ENCODE results near the gene CCDC102B.

Gene CCDC102B

GRCh38 chr18:68817584-68817983, 19.7 kb downstream of the CCDC102B start:
- in situ Hi-C loops (cut with HindIII; ENCODE audit: low pct_ligation_motif_present, low pct_unique_long_range_greater_than_20kb, low sequenced_read_pairs): no loop called here
- DNase-seq: no peak

GRCh38 chr18:68818584-68818983, 20.7 kb downstream of the CCDC102B start:
- no peak for DNase-seq
- in situ Hi-C loops (cut with HindIII; ENCODE audit: low pct_ligation_motif_present, low pct_unique_long_range_greater_than_20kb, low sequenced_read_pairs): no loop called here

GRCh38 chr18:68822926-68823325, 25.0 kb downstream of the CCDC102B start:
- in situ Hi-C loops (cut with HindIII; ENCODE audit: low pct_ligation_motif_present, low pct_unique_long_range_greater_than_20kb, low sequenced_read_pairs): no loop called here
- no peak for DNase-seq

- in situ Hi-C loops (cut with HindIII; ENCODE audit: low pct_ligation_motif_present, low pct_unique_long_range_greater_than_20kb, low sequenced_read_pairs): no loop called here
- no peak for DNase-seq
These were observed 28.2 kb downstream of the CCDC102B start for GRCh38 chr18:68826121-68826520.

- no peak for DNase-seq
- in situ Hi-C loops (cut with HindIII; ENCODE audit: low pct_ligation_motif_present, low pct_unique_long_range_greater_than_20kb, low sequenced_read_pairs): no loop called here
These were observed 32.6 kb downstream of the CCDC102B start for GRCh38 chr18:68830256-68831045.

GRCh38 chr18:68833756-68834155, 35.9 kb downstream of the CCDC102B start:
- in situ Hi-C loops (cut with HindIII; ENCODE audit: low pct_ligation_motif_present, low pct_unique_long_range_greater_than_20kb, low sequenced_read_pairs): no loop called here
- no peak for DNase-seq

- in situ Hi-C loops (cut with HindIII; ENCODE audit: low pct_ligation_motif_present, low pct_unique_long_range_greater_than_20kb, low sequenced_read_pairs): no loop called here
- DNase-seq: no peak
These were observed 40.0 kb downstream of the CCDC102B start for GRCh38 chr18:68837665-68838451.

GRCh38 chr18:68839701-68840100, 41.8 kb downstream of the CCDC102B start:
- in situ Hi-C loops (cut with HindIII; ENCODE audit: low pct_ligation_motif_present, low pct_unique_long_range_greater_than_20kb, low sequenced_read_pairs): no loop called here
- no peak for DNase-seq

- in situ Hi-C loops (cut with HindIII; ENCODE audit: low pct_ligation_motif_present, low pct_unique_long_range_greater_than_20kb, low sequenced_read_pairs): no loop called here
- DNase-seq: peak; percentile 66
These were observed 42.8 kb downstream of the CCDC102B start for GRCh38 chr18:68840554-68841263.

- peak; percentile 3 for DNase-seq
- in situ Hi-C loops (cut with HindIII; ENCODE audit: low pct_ligation_motif_present, low pct_unique_long_range_greater_than_20kb, low sequenced_read_pairs): no loop called here
These were observed 43.4 kb downstream of the CCDC102B start for GRCh38 chr18:68841301-68841700.

- DNase-seq: no peak
- in situ Hi-C loops (cut with HindIII; ENCODE audit: low pct_ligation_motif_present, low pct_unique_long_range_greater_than_20kb, low sequenced_read_pairs): no loop called here
These were observed 45.1 kb downstream of the CCDC102B start for GRCh38 chr18:68842951-68843350.

- in situ Hi-C loops (cut with HindIII; ENCODE audit: low pct_ligation_motif_present, low pct_unique_long_range_greater_than_20kb, low sequenced_read_pairs): no loop called here
These were observed 45.7 kb downstream of the CCDC102B start for GRCh38 chr18:68843473-68844089.

GRCh38 chr18:68847219-68847837, 49.4 kb downstream of the CCDC102B start:
- DNase-seq: peak; percentile 24
- in situ Hi-C loops (cut with HindIII; ENCODE audit: low pct_ligation_motif_present, low pct_unique_long_range_greater_than_20kb, low sequenced_read_pairs): no loop called here

More at GRCh38 chr18:68843473-68844089, 45.7 kb downstream of the CCDC102B start:
- no peak for DNase-seq

- no peak for DNase-seq
- in situ Hi-C loops (cut with HindIII; ENCODE audit: low pct_ligation_motif_present, low pct_unique_long_range_greater_than_20kb, low sequenced_read_pairs): no loop called here
These were observed 50.4 kb downstream of the CCDC102B start for GRCh38 chr18:68848242-68848641.

- in situ Hi-C loops (cut with HindIII; ENCODE audit: low pct_ligation_motif_present, low pct_unique_long_range_greater_than_20kb, low sequenced_read_pairs): no loop called here
- DNase-seq: no peak
These were observed 57.0 kb downstream of the CCDC102B start for GRCh38 chr18:68854786-68855391.

GRCh38 chr18:68855491-68855890, 57.6 kb downstream of the CCDC102B start:
- in situ Hi-C loops (cut with HindIII; ENCODE audit: low pct_ligation_motif_present, low pct_unique_long_range_greater_than_20kb, low sequenced_read_pairs): no loop called here
- DNase-seq: no peak

- in situ Hi-C loops (cut with HindIII; ENCODE audit: low pct_ligation_motif_present, low pct_unique_long_range_greater_than_20kb, low sequenced_read_pairs): no loop called here
- no peak for DNase-seq
These were observed 63.5 kb downstream of the CCDC102B start for GRCh38 chr18:68861365-68861764.

- in situ Hi-C loops (cut with HindIII; ENCODE audit: low pct_ligation_motif_present, low pct_unique_long_range_greater_than_20kb, low sequenced_read_pairs): no loop called here
These were observed 67.1 kb downstream of the CCDC102B start for GRCh38 chr18:68865021-68865420.

More at GRCh38 chr18:68865021-68865420, 67.1 kb downstream of the CCDC102B start:
- DNase-seq: no peak
